Measurements from ENCODE around the gene TMED7. TPM values are rescaled to one million over a fixed set of nuclear protein-coding genes. Genes with fewer than 3 reads are reported as not detected.

Gene TMED7
- total and polyA plus RNA-seq, 2 of the 8 experiments (the other 6 are each of a cell fraction or from before 2014, with no cell fraction given) = 43.8 to 75.2 TPM

DNA sequence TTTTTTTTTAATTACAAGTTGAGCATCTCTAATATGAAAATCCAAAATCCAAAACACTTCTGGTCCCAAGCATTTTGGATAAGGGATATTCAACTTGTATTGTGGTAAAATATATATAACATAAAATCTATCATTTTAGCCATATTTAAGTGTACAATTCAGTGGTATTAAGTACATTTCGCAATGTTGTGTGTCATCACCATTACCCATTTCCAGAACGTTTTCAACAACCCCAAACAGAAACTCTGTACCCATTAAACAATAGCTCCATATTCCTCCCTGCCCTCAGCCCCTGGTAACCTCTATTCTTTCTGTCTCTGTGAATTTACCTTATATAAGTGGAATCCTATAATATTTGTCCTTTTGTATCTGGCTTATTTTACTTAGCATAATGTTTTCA lies 48.5 kb downstream of the TMED7 start:
- Histone ChIP-seq H4K5ac (ENCODE audit: insufficient read length, low read depth, low read length) (no peak overlapping the region), H3K18ac (ENCODE audit: extremely low read depth, low read length) (no peak overlapping the region), H4K8ac (ENCODE audit: extremely low read depth, insufficient read depth, low read length) (no peak overlapping the region), H3K79me1 (ENCODE audit: low read depth, low read length) (no peaks in the 10 kb centered on the region), H2BK5ac (ENCODE audit: low read depth, low read length) (no peak overlapping the region), H3K56ac (replicated peaks; ENCODE audit: insufficient read length, low read depth, low read length) (no peak overlapping the region), H2AK5ac (ENCODE audit: low read depth, low read length) (no peak overlapping the region), H3K27ac (ENCODE audit: low read depth, low read length) (no peak overlapping the region), H2BK15ac (ENCODE audit: low read length) (no peak overlapping the region), H3K4ac (replicated peaks; ENCODE audit: insufficient read length, low read depth, low read length) (no peak overlapping the region), H3K4me3 (ENCODE audit: extremely low read depth in 1 of 4, insufficient read depth in 2 of 4, low read depth in 3 of 4, low read length in 4 of 4) (no peak overlapping the region), H3K4me2 (ENCODE audit: insufficient read depth in 1 of 2, low read depth in 2 of 2, low read length in 2 of 2) (no peak overlapping the region), H2AFZ (ENCODE audit: low read length) (no peak overlapping the region), H2BK20ac (ENCODE audit: low read length) (no peak overlapping the region), H4K91ac (replicated peaks; ENCODE audit: insufficient read length, low read length) (no peak overlapping the region), H2BK120ac (replicated peaks; ENCODE audit: low read depth, low read length) (no peak overlapping the region), H3K9me3 (ENCODE audit: insufficient read depth in 2 of 2, low read depth in 1 of 2, low read length in 1 of 2) (no peaks in the 10 kb centered on the region), H4K20me1 (replicated peaks in 1 of 2; ENCODE audit: control insufficient read depth in 1 of 2, insufficient read depth in 2 of 2, low read length in 2 of 2) (no peaks in the 10 kb centered on the region), H3K36me3 (ENCODE audit: control insufficient read depth in 2 of 4, insufficient read depth in 4 of 4, low read length in 3 of 4) (no peaks in the 10 kb centered on the region), H3K4me1 (replicated peaks in 1 of 4; ENCODE audit: control insufficient read depth in 3 of 4, insufficient read depth in 4 of 4, low read length in 3 of 4) (no peaks in the 10 kb centered on the region), H3K14ac (ENCODE audit: insufficient read length) (no peak overlapping the region), H3K23me2 (ENCODE audit: low read depth, low read length) (no peaks in the 10 kb centered on the region), H3K9ac (replicated peaks in 1 of 4; ENCODE audit: extremely low read depth in 1 of 4, low read depth in 3 of 4, low read length in 3 of 4) (no peak overlapping the region), H3K79me2 (ENCODE audit: control insufficient read depth in 1 of 2, insufficient read depth in 2 of 2, low read length in 2 of 2) (no peaks in the 10 kb centered on the region), H3K27me3 (replicated peaks in 1 of 4; ENCODE audit: control insufficient read depth in 3 of 4, extremely low read depth in 1 of 4, insufficient read depth in 3 of 4, low read length in 3 of 4) (no peaks in the 10 kb centered on the region), H3K23ac (ENCODE audit: insufficient read length) (no peak overlapping the region), H2BK12ac (ENCODE audit: low read depth, low read length) (no peak overlapping the region)
- POLR2A ChIA-PET (ENCODE audit: partially characterized antibody) = no interaction called here
- 94% methylated on average over 2 of the region's 2 CpGs; no CpG with 5 or more reads in 1 of the 2 experiments for WGBS, 2 experiments (ENCODE audit: extremely low coverage in 1 of 2, insufficient coverage in 1 of 2, insufficient read length in 1 of 2, insufficient replicate concordance in 2 of 2, low coverage in 1 of 2, low lambda C conversion rate in 2 of 2, missing lambda C conversion rate in 1 of 2)
- TF ChIP-seq CEBPB (IDR thresholded peaks at IDR 0.05; ENCODE audit: low read depth, low read length) (peak; percentile 7; the same call in 1 of the 2 replicates), SIRT6 (IDR thresholded peaks at IDR 0.05; ENCODE audit: low read length) (no peak)
- DNase-seq (ENCODE audit: low read depth in 1 of 2, low spot score in 2 of 2) = no peak
- no peak for FAIRE-seq
- CTCF ChIA-PET (ENCODE audit: partially characterized antibody) = interaction anchor here (0.7 to 9.4 kb wide), 7 partner anchors 10 to 267 kb away, joined by 3 to 138 read pairs (median 5); no protein-coding TSS in a partner anchor
